Epithelial cell of prostate (primary cell): ENCODE data around the gene DNER.
A peak's percentile ranks its signal among the peaks of the same experiment; 100 is the strongest.
"Not testable (repeated sequence)": the region's sequence is repeated elsewhere in the genome, so short reads cannot be mapped to it uniquely, and the experiment has no call there.

Source experiments
- DNase-seq: peaks from one replicate; pipeline ENCODE4 v3.0.0-alpha.2; 2011; ENCODE audit warnings: low read depth, low spot score
- H3K27ac ChIP-seq: fragments of 450-650 bp; 2 replicates; pipeline ENCODE4 v1.5.1; 2017; ENCODE audit warnings: mild to moderate bottlenecking

The DNER gene

GRCh38 chr2:229372207-229372606 is 342.1 kb downstream of the DNER start:
- DNase-seq = no peak
- no peak overlapping the region for H3K27ac ChIP-seq

DNA sequence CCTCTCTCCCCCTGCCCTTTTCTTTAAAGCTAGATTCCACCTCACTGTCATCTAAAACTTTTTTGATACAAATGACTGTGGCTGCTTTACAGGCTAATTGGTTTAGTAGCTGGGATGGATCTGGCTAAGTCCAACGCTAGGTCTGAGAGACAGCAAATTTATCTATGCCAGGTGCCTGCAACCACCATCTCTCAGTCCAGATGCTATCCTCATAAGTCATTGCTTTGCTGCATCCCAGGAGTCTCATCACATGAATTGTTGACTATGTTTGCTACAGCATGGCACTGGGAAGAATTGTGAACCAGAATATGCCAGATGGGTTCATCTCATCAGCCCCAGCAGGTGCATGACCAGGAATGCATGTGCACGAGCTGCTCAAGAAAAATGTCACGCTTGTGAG is 343.3 kb downstream of the DNER start:
- no peak for DNase-seq
- no peak overlapping the region for H3K27ac ChIP-seq

- DNase-seq = no peak
- no peak overlapping the region for H3K27ac ChIP-seq
These were observed 343.8 kb downstream of the DNER start for GRCh38 chr2:229370509-229370908.

DNA sequence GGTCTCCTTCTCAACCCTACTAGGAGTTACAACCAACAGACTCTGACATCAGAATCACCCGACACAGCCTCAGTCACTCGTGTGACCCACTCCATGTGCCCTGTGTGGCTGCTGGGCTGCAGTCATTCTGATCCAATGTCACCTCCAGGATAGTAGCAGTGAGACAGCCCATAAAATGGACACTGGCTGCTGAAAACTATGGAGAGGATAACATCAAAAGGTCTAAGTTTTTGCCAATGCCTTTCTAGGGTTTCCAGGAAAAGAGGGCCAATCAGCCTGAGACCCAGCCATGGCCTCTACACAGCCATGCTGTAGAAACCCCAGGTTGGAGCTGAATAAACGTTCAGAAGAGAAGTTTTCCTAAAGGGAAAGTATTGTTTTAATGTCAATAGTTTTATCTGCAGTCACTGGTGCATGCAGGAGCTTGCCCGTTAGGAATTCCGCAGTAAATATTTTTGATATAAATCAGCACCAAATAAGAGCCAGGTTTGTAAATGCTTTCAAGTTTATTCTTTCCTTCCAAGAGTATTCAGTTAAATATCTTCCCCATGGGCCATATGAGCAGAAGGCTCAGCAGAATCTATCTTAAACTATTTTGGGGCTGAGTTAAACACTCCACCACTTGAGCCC is 351.1 kb downstream of the DNER start:
- H3K27ac ChIP-seq = peak overlapping the region; percentile 79
- DNase-seq = peak; percentile 12

DNA sequence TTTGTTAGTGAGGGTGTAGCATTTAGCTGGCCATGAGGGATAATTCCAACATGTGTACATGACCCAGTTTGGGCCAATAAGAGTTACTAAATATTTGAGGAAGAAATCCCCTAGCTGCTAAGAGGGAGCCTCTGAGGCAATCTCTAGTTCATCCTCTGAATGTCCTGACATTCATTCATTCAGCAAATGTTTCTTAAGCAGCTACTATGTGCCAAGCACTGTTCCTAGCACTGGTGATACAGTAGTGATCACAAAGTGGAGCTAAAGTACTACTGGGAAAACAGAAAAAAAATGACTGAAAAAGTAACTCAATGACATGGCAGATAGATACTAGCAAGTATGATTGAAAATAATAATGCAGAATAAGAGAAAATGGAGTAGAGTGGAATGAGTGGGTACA is 363.5 kb downstream of the DNER start:
- H3K27ac ChIP-seq = peak overlapping the region; percentile 60

DNA sequence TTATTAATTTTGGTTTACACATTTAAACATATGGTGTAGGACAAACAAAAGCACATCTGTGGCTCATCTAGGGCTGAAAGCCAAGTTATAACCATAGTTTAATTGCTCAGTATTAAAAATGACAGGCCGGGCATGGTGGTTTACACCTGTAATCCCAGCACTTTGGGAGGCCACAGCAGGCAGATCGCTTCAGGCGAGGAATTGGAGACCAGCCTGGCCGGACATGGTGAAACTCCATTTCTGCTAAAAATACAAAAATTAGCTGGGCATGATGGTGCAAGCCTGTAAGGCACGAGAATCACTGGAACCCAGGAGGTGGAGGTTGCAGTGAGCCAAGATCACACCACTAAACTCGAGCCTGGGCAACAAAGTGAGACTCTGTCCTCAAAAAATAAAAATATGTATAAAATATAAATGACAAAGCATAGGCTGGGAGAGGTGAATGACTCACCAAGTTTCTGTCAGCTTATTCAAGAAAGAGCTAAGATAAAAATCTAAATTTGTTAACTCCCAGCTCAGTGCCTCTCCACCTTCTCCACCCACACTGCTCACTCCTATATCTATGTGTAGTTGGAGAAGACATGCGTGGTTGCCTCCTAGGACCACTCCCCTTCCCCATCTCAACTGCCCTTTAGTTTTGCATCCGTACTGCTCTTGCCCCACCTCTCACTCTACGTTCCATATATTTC is 364.1 kb downstream of the DNER start:
- peak; percentile 50 for DNase-seq
- H3K27ac ChIP-seq = peak overlapping the region; percentile 60

More for the DNA sequence above, 363.5 kb downstream of the DNER start:
- no peak for DNase-seq

DNA sequence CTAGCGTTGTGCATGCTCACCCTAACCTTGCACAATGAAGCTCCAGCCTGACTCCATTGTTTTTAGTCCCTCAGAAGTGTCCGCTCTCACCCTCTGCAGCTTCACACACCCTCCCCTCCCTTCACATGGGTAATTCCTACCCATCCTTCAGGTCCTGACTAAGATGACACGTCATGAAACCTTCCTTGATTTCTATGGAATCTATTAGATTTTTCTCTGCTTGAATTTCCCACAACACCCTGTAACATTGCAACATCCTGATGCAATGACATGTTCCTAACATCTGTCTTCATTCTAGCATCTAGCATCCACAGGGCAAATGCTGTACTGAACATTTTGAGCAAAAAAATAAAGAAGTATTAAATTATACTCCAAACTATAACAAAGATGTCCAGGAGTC is 366.2 kb downstream of the DNER start:
- no peak overlapping the region for H3K27ac ChIP-seq
- no peak for DNase-seq

DNA sequence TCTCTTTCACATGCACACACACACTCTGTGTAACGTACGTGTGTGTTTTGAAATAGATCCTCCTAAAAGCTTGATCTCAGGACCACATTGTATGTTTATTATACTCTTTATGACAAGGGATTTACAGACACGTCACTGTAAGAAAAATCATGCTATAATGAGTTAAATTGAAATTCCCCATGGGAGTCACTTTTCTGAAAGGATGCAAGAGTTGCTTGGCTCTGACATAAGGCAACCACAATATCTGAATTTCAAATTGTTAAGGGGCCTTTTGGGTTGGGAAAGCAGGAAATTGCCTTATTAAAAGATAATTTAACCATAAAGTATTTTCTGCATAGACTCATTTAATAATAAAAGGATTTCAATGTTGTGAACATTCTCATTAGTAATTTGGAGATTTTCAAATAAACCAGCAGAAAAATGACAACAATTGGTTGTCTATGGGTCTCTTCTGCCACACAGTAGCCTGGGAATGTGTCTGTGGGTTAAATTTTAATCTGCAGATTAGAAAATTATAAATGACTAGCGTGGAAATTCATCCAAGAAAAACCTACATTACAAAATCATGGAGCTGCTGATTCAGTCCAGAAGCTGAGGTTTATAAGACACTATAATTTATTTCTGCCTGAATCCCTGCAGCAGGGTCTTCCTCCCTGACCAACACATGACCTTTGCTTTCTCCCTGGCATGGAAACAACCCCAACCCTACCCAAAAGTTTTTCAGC is 367.4 kb downstream of the DNER start:
- no peak overlapping the region for H3K27ac ChIP-seq
- no peak for DNase-seq

- no peak for DNase-seq
- peak overlapping the region; percentile 82 for H3K27ac ChIP-seq
These were observed 369.4 kb downstream of the DNER start for GRCh38 chr2:229344955-229345354.

DNA sequence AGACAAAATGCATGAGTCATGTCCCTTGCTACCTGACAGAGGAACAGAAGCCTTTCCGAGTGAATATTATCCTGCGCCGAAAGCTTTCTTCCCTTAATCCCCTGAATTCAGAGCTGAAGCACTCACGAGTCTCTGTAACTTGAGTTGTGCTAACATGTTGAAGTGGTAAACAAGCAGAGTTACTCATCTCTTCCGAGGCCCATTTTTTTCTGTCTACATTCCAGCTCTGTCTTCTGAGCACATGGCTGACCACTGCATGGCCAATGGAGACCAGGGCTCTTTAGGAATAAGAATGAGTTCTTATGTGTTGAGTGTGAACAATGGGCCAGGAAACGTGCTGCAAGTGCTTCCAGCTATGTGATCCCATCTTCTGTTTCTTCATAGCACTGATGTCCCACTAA is 370.2 kb downstream of the DNER start:
- DNase-seq = peak; percentile 79
- peak overlapping the region; percentile 82 for H3K27ac ChIP-seq

- peak overlapping the region; percentile 82 for H3K27ac ChIP-seq
- DNase-seq = no peak
These were observed 370.7 kb downstream of the DNER start for GRCh38 chr2:229343661-229344060.

DNA sequence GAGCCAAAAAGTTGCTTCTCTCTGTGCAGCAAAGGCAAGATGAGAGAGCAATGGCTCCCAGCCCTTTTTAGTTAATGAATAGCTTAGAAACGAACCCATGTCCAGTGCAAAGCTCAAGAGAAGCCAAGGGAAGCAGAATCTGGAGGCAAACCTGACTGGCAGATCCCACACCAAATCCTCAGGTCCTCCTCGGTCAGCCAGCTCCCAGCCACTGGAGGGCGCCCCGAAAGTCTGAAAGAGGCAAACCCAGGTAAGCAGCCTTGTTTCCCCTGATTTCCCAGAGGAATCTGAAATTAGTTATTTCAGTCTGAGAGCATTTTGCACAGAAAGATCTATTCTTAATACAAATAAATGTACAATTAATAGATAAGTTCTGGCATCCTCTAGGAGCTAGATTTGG is 372.0 kb downstream of the DNER start:
- no peak for DNase-seq

DNA sequence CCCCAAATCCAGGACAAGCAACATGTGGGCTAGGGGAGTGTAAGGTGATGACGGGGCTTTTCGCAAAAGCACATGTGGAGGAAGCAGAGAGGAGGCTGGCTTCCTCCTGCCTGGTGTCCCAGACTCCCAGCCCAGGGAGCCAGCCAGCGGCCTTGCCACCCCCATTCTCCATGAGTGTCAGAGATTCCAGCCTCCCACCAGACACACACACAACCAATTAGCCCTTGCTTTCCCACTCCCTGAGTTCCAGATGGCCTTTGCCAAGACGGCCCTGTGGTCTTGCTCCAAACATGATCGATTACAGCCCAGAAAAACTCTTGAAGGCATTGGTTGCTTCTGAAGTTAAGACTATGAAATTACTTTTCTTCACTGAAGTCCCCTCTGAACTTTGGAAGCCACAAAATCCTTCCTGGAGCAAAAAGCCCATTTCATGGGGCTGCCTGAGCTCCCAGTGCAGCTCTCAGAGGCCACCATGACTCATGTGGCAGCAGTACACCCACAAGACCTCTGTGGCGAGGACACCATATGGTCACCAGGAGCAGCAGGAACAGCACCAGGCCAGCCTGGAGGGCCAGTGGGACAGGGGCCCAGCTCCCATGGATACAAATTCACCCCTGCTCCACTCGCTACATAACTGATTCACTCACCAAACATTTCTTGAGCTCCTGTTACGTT is 374.1 kb downstream of the DNER start:
- DNase-seq = no peak
- no peak overlapping the region for H3K27ac ChIP-seq

More for the DNA sequence above, 372.0 kb downstream of the DNER start:
- H3K27ac ChIP-seq = no peak overlapping the region

DNA sequence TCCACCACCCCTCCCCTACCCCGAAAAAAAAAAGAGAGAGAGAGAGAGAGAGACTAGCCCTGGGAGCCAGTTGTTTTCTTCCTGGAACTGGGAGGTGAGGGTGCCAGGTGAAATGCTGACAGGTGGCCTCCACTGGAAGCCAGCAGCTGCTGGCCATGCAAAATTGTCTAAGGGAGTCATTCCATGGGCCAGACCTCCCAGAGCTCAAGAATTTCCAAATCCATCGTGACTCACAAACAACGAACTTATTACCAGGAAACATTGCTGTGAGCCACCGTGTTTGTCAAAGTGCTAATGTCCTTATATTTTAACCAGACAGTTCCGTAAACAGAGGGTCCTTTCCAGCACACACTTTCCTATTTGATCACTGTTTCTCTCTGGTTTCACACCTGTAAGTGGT is 374.7 kb downstream of the DNER start:
- no peak overlapping the region for H3K27ac ChIP-seq
- no peak for DNase-seq

DNA sequence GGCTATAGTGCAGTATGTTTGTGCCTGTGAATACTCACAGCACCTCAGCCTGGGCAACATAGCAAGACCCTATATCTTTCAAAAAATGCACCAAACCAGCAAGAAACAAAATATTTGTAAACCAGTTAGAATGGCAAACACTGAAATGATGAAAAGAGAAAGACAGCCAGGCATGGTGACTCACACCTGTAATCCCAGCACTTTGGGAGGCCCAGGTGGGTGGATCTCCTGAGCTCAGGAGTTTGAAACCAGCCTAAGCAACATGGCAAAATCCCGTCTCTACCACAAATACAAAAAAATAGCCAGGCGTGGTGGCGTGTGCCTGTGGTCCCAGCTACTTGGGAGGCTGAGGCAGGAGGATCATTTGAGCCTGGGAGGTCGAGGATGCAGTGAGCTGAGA is 375.2 kb downstream of the DNER start:
- not testable (repeated sequence) for DNase-seq

DNA sequence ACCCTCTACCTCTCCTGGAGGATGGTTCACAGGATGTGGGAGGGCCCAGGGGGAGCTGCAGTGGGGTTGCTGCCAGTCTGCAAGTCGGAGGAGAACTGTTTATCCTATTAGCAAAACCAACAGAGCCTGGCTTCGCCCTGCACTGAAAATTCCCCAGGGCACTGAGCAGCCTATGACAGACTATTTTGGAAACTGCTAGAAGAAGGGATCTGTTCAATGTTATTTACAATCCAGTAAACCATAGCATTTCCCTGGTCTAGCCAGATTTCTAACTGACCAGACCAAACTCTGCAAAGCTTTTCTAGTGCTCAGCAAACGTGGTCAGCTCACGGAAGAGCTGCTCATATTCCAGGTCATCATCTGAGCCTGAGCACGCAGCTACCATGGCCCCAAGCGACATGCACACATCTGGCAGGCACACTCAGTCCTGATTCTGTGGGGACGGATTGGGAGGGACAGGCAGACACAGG is 378.4 kb downstream of the DNER start:
- H3K27ac ChIP-seq = no peak overlapping the region
- DNase-seq = no peak

More for the DNA sequence above, 375.2 kb downstream of the DNER start:
- H3K27ac ChIP-seq = not testable (repeated sequence)

DNA sequence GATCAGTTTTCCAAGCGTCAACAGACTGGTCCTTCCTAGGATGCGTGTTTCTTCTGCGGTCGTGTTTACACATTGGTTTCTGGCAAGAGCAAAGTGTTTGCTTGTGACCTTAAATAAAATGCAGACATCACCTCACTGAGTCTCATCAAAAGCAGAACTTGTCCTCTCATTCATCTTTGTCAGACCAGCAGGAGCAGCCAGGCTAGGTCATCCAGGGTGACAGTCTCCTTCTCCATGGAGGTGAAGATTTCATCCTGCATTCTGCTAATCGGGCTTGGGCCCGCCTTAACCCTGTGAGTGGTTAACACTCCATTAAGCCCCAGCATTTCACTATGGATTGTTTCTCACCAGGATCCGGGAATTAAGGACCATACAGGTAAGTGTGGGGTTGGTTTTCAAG is 379.0 kb downstream of the DNER start:
- DNase-seq = no peak
- H3K27ac ChIP-seq = no peak overlapping the region

DNA sequence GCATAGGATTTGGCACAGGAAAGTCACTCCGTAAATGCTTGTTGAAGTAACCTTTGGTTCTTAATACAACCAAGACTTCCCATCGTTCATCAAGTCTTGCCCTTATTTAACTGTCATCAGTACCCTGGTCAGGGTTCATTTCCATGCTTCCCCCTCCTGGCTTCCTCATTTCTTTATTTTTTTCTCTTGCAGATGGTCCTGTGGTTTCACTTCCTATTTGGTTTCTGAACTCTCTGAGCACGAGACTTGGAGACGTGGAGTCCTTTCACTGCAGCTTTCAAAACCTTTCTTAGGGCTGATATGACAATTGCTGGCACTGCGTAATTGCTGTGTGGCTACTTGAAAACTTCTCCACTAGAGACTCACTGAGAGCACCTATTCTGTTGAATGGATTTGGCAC is 383.4 kb downstream of the DNER start:
- H3K27ac ChIP-seq = no peak overlapping the region
- no peak for DNase-seq

GRCh38 chr2:229319558-229319957 is 394.8 kb downstream of the DNER start:
- no peak overlapping the region for H3K27ac ChIP-seq
- DNase-seq = no peak

- H3K27ac ChIP-seq = no peak overlapping the region
- DNase-seq = no peak
These were observed 400.2 kb downstream of the DNER start for GRCh38 chr2:229314117-229314516.

- H3K27ac ChIP-seq = no peak overlapping the region
- no peak for DNase-seq
These were observed 400.8 kb downstream of the DNER start for GRCh38 chr2:229313591-229313990.
